GM12874 (cell line): ENCODE measurements around the gene PLA2G1B.

Source experiments
- TF ChIP-seq, protein P1 (sequence below): IDR thresholded peaks from 2 replicates; pipeline ENCODE4 v1.5.1; 2011; ENCODE audit warnings: low read depth, mild to moderate bottlenecking, control low read depth, low read length, moderate library complexity; ENCODE audit not compliant: insufficient read depth

Gene PLA2G1B

DNA sequence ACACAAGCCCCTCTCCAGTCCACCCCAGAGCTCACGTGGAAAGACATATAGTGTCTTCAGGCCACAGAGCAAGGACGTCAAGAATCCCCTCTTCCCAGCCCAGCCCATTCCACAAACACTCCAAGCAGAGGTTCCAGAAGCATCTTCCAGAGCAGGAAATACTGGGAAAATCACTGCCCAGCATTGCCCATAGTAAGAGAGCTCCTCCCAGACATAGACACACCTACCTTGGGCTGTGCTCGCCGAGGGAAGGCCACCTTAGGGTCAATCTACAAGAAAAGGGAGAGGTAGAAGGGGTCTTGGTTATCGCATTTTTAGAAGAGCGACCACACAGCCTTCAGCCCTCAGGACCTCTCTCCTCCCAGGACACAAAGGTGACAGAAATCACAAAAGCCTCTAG, 36.9 kb upstream of the PLA2G1B start:
- TF ChIP-seq, protein P1, sequence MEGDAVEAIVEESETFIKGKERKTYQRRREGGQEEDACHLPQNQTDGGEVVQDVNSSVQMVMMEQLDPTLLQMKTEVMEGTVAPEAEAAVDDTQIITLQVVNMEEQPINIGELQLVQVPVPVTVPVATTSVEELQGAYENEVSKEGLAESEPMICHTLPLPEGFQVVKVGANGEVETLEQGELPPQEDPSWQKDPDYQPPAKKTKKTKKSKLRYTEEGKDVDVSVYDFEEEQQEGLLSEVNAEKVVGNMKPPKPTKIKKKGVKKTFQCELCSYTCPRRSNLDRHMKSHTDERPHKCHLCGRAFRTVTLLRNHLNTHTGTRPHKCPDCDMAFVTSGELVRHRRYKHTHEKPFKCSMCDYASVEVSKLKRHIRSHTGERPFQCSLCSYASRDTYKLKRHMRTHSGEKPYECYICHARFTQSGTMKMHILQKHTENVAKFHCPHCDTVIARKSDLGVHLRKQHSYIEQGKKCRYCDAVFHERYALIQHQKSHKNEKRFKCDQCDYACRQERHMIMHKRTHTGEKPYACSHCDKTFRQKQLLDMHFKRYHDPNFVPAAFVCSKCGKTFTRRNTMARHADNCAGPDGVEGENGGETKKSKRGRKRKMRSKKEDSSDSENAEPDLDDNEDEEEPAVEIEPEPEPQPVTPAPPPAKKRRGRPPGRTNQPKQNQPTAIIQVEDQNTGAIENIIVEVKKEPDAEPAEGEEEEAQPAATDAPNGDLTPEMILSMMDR, result no peak

DNA sequence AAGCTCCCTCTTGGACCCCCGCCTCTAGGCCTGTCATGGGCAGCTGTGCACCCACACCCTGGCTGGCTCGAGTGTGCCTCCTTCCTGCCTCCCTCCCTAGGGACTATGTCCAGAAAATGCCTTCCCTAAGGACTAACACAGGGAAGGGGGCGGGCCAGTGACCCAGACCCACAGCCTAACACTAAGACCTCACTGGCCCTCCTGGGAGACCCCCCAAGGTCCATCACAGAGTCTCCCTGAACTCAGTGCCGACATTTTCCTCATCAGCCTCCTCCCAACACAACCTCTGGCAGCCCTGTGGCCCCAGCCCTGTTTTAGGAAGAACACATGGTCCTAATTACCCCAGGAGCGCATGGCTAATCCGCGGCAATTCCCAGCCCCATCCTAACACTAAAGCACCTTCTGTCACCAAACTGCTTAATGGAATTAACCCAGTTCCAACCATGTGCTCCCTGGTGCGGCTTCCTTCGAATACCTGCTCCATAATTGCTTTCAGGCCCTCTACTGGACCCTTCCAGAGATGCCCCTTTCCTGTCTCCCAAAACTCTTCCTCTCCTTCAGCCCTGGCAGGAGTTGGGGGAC, 35.8 kb upstream of the PLA2G1B start:
- TF ChIP-seq, protein P1, result no peak

DNA sequence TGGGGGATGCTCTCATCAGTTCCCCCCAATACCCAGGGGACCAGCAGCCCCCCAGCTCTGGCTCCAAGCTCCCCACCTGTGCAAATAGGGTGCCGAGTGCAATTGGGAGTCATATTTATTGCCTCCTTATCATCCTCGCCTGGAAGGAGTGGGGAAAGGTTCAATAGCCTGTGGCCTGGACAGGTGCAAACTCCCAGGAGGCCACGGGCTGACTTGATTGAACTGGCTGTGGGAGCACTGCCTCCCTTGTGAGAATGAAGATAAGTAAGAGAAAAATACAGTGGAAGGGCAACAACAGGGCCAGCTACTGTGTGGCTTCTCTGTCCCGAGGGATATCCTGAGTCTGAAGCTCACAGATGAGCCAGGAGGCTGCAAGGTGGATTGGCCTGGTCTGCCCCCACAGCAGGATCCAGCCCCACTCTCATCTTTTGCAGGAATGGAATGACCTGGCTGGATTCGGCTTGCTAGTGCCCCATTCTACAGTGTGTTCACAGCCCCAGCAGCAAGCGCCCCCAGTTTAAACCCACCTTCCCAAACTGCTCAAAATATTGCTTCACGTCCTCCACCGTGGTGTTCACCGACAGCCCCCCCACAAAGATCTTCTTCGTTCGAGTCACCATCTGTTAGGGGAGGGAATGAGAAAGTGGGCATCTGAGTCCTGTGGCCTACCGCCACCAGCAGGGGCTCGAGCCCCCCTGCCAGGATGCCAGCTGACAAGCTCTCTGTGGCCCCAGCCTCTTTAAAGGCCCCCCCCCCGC, 35.1 kb upstream of the PLA2G1B start:
- TF ChIP-seq, protein P1, result no peak

DNA sequence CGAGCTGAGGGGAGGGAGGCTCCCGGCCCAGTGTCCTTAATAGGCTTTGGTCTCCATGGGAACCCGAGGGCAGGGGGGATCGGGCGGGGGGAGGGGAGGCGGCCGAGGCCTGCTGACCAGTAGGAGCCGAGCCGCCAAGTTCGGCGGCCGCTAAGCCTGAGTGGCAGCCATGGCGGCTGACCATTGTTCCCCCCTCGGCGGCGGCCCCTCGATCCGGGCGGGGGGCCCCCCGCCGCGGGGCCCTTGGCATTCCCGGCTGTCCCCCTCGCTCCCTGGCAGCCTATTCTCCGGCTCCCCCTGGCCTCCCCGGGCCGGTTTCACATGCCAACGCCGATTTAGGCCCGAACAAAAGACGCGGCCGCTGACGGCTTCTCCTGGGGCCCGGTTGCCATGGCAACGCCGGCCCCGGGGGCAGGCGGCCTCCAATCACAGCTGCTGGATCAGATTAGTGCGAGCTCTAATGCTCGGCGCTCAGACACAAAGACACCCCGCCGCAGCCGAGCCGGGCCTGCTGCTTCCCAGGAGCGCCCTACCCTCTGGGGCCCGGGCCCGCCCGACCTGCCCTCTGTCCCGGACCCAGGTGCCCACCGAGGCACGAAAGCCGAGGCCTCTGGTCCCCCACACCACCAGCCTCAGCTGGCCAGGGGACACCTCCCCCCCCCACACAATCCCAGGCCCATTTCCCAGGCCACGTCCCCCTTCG, 34.1 kb upstream of the PLA2G1B start:
- TF ChIP-seq, protein P1, result no peak

DNA sequence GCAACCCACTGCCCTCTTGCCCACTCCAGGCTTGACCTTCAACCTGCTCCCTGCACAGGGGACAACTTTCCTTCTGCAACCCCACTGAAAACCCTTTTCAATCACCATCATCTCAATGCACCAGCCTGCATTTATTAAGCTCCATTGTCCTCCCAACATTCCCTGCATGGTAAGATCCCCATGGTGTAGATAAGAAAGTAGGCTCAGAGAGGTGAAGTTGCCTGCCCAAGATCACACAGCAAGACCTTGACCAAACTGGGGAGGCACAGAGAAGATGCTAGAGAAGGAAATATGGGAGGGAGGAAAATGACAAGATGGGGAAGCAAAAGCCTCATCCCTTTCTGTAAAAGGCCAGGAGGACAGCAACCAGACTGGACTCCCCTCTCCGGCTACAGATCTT, 31.5 kb upstream of the PLA2G1B start:
- TF ChIP-seq, protein P1, result no peak

DNA sequence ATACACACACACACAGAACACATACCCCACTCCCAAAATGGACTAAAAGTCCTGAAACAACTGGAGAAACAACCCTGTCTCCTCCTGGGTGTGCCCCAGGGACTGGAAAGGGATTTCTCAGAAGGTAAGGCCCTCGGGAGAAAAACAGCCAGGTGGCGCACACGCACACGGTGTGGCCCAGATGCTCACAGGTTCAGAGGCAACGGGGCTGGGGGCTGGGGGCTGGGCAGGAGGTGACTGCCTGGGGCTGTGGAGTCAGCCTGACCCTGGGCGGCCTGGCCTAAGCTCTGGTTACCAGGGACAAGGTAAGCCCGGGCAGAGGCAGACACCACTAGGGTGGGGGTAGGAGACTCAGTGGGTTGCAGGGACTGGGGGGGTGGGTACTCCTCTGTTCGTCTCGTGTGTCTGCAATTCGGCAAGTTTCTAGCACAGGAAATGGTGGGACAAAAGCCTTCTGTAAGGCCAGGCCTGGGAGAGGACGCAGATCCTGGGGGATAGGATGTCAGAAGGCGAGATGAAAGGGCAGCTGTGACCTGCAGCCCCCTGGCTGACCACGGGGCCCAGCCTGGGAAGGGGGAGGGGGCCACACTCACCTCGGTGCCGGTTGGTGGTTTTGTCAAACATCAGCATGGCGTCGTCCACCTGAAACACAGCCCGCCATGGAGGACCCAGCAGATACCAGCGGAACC, 31.0 kb upstream of the PLA2G1B start:
- TF ChIP-seq, protein P1, result no peak

DNA sequence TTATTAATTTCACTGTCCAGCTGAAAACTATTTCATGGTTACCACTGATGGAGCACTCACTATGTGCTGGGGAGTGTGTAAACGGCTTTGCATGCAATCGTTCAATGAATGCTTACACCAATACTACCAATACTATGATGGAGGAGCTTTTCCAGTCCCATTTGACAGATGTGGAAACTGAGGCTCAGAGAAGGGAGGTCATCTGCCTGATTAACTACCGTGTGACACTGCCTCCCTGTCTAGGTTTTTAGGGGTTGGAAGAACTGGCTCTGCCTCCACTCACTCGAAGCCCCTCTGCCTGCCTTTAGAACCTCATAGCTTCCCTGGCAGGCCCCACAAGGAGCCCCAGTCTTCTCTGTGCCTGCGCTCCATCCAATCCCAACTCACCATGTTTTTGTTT, 29.5 kb upstream of the PLA2G1B start:
- TF ChIP-seq, protein P1, result no peak
